ENCODE results near the gene ARHGAP24. TPM values are rescaled to one million over a fixed set of nuclear protein-coding genes. Genes with fewer than 3 reads are reported as not detected.
"Not testable (repeated sequence)": the region's sequence is repeated elsewhere in the genome, so short reads cannot be mapped to it uniquely, and the experiment has no call there.

Gene ARHGAP24
- total and polyA plus RNA-seq, 2 of the 13 experiments (the other 11 are each of a cell fraction or from before 2014, with no cell fraction given) = 0.07 to 0.55 TPM

- TF ChIP-seq ZNF282 (IDR thresholded peaks at IDR 0.05; ENCODE audit: partially characterized antibody) = no peak
- no peak for TF ChIP-seq SOX6 (IDR thresholded peaks at IDR 0.05)
- no peak for TF ChIP-seq SOX6 (CRISPR knock-in tag; IDR thresholded peaks at IDR 0.05)
These were observed 184.8 kb downstream of the ARHGAP24 start (continued) for GRCh38 chr4:85659610-85660218.

GRCh38 chr4:85666625-85667024, 191.7 kb downstream of the ARHGAP24 start:
- H3K4me1 ChIP-seq (ENCODE audit: insufficient read depth, low read length); intact Hi-C loops (cut with micrococcal nuclease; ENCODE audit: unreplicated experiment); H3K9ac ChIP-seq (ENCODE audit: insufficient read depth, low read depth, low read length); FAIRE-seq; H3K27ac ChIP-seq (ENCODE audit: extremely low read length, insufficient read depth, low read length); H3K36me3 ChIP-seq (replicated peaks in 1 of 2; ENCODE audit: control insufficient read depth in 1 of 2, insufficient read depth in 2 of 2, low read length in 2 of 2); H3K4me2 ChIP-seq (ENCODE audit: low read depth, low read length); H3K79me2 ChIP-seq (ENCODE audit: insufficient read depth, low read length); BruUV-seq (replicated peaks); DNase-seq (ENCODE audit: low spot score); H3K9me3 ChIP-seq (ENCODE audit: low read length); H3K27me3 ChIP-seq (ENCODE audit: control insufficient read depth in 1 of 2, insufficient read depth in 2 of 2, low read length in 2 of 2); H2AFZ ChIP-seq (ENCODE audit: low read length); in situ Hi-C loops (cut with HindIII; ENCODE audit: extremely low pct_ligation_motif_present, low pct_unique_long_range_greater_than_20kb); CTCF ChIA-PET (ENCODE audit: low intra/inter-chr PET ratio, low total read pairs); POLR2A ChIA-PET; ATAC-seq; H4K20me1 ChIP-seq (ENCODE audit: insufficient read depth, low read length); H3K4me3 ChIP-seq (replicated peaks in 1 of 3; ENCODE audit: insufficient read depth in 1 of 3, low read depth in 2 of 3, low read length in 3 of 3): not testable (repeated sequence)
- 66% methylated on average over 6 of the region's 8 CpGs for WGBS (ENCODE audit: low lambda C conversion rate)

DNA sequence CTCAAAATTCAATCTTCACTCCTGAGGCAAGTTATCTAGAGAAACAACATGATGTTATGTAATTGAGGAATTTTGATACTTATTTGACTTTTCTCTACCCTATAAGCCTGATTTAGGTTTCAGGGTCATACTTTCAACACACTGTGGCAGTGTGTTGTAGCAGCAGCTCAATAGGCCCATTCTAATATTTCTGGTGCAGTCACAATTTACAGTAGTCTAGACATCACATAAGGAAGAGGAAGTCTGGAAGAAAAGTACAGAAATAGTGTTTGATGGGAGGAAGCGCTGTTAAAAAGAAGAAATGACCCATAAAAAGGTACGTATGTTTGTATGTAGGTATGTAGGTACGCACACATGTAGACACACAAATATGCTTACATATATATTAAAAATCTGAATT, 194.3 kb downstream of the ARHGAP24 start:
- BruUV-seq (replicated peaks) = no TSS peak
- H3K79me2 ChIP-seq (ENCODE audit: insufficient read depth, low read length) = no peaks in the 10 kb centered on the region

More for the DNA sequence above, 194.3 kb downstream of the ARHGAP24 start:
- FAIRE-seq (no peak), DNase-seq (ENCODE audit: low spot score) (no peak), ATAC-seq (no peak)
- TF ChIP-seq, protein P1, sequence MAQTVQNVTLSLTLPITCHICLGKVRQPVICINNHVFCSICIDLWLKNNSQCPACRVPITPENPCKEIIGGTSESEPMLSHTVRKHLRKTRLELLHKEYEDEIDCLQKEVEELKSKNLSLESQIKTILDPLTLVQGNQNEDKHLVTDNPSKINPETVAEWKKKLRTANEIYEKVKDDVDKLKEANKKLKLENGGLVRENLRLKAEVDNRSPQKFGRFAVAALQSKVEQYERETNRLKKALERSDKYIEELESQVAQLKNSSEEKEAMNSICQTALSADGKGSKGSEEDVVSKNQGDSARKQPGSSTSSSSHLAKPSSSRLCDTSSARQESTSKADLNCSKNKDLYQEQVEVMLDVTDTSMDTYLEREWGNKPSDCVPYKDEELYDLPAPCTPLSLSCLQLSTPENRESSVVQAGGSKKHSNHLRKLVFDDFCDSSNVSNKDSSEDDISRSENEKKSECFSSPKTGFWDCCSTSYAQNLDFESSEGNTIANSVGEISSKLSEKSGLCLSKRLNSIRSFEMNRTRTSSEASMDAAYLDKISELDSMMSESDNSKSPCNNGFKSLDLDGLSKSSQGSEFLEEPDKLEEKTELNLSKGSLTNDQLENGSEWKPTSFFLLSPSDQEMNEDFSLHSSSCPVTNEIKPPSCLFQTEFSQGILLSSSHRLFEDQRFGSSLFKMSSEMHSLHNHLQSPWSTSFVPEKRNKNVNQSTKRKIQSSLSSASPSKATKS (CRISPR knock-in tag; IDR thresholded peaks at IDR 0.05) = no peak
- TF ChIP-seq HMG20B (CRISPR knock-in tag; conservative IDR thresholded peaks at IDR 0.05) = no peak
- no peak for TF ChIP-seq FIP1L1 (IDR thresholded peaks at IDR 0.05; ENCODE audit: borderline replicate concordance, insufficient read depth, low read depth, low read length)
- ChIA-PET CTCF (ENCODE audit: low intra/inter-chr PET ratio, low total read pairs) (no interaction called here), POLR2A (no interaction called here)
- Histone ChIP-seq H2AFZ (ENCODE audit: low read length) (no peak overlapping the region), H3K9ac (ENCODE audit: insufficient read depth, low read depth, low read length) (no peak overlapping the region), H3K4me1 (ENCODE audit: insufficient read depth, low read length) (no peaks in the 10 kb centered on the region), H3K4me3 (replicated peaks in 1 of 3; ENCODE audit: insufficient read depth in 1 of 3, low read depth in 2 of 3, low read length in 3 of 3) (no peak overlapping the region), H4K20me1 (ENCODE audit: insufficient read depth, low read length) (no peaks in the 10 kb centered on the region), H3K9me3 (ENCODE audit: low read length) (no peaks in the 10 kb centered on the region), H3K27ac (ENCODE audit: extremely low read length, insufficient read depth, low read length) (no peak overlapping the region), H3K36me3 (replicated peaks in 1 of 2; ENCODE audit: control insufficient read depth in 1 of 2, insufficient read depth in 2 of 2, low read length in 2 of 2) (no peaks in the 10 kb centered on the region), H3K27me3 (ENCODE audit: control insufficient read depth in 1 of 2, insufficient read depth in 2 of 2, low read length in 2 of 2) (no peaks in the 10 kb centered on the region), H3K4me2 (ENCODE audit: low read depth, low read length) (no peak overlapping the region)
- WGBS (ENCODE audit: low lambda C conversion rate) = 90% methylated on average over 3 of the region's 3 CpGs
- intact Hi-C loops (cut with micrococcal nuclease; ENCODE audit: unreplicated experiment) = no loop called here
- in situ Hi-C loops (cut with HindIII; ENCODE audit: extremely low pct_ligation_motif_present, low pct_unique_long_range_greater_than_20kb) = no loop called here

Data from HepG2 (cell line).